Neural progenitor cell (in vitro differentiated cells): ENCODE measurements around the gene MCMBP.

Source experiments
- CTCF ChIP-seq: fragments of 200-600 bp; sonication (generic); IDR thresholded peaks from 2 replicates; pipeline ENCODE4 v1.5.1; 2017; ENCODE audit warnings: antibody characterized with exemption, mild to moderate bottlenecking
- EZH2 ChIP-seq: fragments of 200-600 bp; sonication (generic); IDR thresholded peaks from 2 replicates; pipeline ENCODE4 v1.6.1; 2017; ENCODE audit warnings: antibody characterized with exemption, mild to moderate bottlenecking, moderate library complexity
- EZH2phosphoT487 ChIP-seq: fragments of 200-600 bp; sonication (generic); IDR thresholded peaks from 2 replicates; pipeline ENCODE4 v1.6.1; 2017; ENCODE audit warnings: antibody characterized with exemption

GRCh38 chr10:119786117-119786769 lies 86.4 kb downstream of the MCMBP start:
- TF ChIP-seq CTCF (no peak), EZH2 (no peak), EZH2phosphoT487 (no peak)
